Adipocyte (in vitro differentiated cells): ENCODE measurements around the gene GREM2.

Source experiments
- DNase-seq: peaks from one replicate; pipeline ENCODE4 v3.0.0-alpha.2; 2015; ENCODE audit warnings: low read depth
- H3K27me3 ChIP-seq: replicated peaks from 2 replicates; pipeline ENCODE4 v1.7.0; 2013; ENCODE audit warnings: mild to moderate bottlenecking, low read length, moderate library complexity; ENCODE audit not compliant: control insufficient read depth, insufficient read depth
- H3K36me3 ChIP-seq: 2 replicates; pipeline ENCODE4 v1.7.0; 2013; ENCODE audit warnings: low read length, mild to moderate bottlenecking, moderate library complexity; ENCODE audit not compliant: control insufficient read depth, insufficient read depth, severe bottlenecking
- H3K4me1 ChIP-seq: 2 replicates; pipeline ENCODE4 v1.7.0; 2013; ENCODE audit warnings: mild to moderate bottlenecking, low read length, moderate library complexity; ENCODE audit not compliant: control insufficient read depth, insufficient read depth
- H3K4me3 ChIP-seq: 2 replicates; pipeline ENCODE4 v1.7.0; 2013; ENCODE audit warnings: mild to moderate bottlenecking, low read length, moderate library complexity
- H3K9ac ChIP-seq: 2 replicates; pipeline ENCODE4 v1.7.0; 2013; ENCODE audit warnings: mild to moderate bottlenecking, low read length, moderate library complexity
- H3K9me3 ChIP-seq: 2 replicates; pipeline ENCODE4 v1.7.0; 2013; ENCODE audit warnings: mild to moderate bottlenecking, low read length, moderate library complexity; ENCODE audit not compliant: control insufficient read depth

The GREM2 gene

DNA sequence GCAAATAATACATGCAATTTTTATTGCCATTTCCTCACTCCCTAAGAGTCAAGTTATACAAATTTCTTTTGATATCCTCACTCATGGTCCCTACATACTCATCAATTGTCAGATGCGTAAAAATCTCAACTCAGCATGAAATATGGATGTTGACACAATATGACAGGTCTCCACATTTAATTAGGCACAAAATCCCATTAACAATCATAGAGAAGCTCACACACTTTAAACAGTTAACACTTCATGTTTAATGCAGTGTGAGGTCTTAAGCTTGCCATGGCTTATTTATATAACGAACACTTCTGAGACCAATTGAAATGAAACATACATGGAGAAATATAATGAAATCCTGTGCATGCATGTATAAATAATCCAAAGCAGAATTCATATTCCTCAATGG, 58.6 kb downstream of the GREM2 start:
- Histone ChIP-seq H3K27me3 (no peaks in the 10 kb centered on the region), H3K4me3 (no peak overlapping the region), H3K36me3 (no peaks in the 10 kb centered on the region), H3K4me1 (peaks cover 41% of the 10 kb centered on the region), H3K9me3 (peaks cover 2% of the 10 kb centered on the region), H3K9ac (no peak overlapping the region)
- no peak for DNase-seq

DNA sequence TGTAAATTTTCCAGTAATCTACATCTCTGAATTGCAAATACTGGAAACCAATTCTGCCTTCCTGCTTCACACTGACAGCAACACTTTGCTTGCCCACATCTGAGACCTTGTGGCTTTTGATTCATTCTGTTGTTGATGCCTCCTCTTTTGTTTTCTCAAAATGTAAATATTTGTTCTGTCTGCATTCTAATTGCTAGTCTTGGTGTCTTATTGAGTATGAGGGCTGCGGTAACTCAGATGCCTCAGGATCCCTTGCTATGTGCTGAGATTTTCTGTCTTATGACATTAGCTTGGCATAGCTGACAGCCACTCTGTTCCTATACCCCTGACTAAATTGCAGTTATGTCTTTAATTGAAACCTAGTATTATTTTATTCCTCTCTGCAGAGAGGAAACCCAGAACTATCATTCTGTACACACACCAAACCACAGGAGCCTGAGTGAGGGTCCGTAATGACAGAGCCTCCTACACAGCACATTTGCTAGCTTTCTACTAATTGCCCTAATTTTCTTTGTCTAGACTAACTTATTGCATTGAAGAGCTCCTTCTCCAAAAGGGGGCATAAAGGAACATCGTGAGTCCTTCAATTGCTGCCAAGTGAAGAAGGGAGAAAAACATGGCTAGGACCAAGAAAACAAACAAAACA, 72.1 kb downstream of the GREM2 start:
- no peak for DNase-seq
- Histone ChIP-seq H3K9ac (no peak overlapping the region), H3K9me3 (no peaks in the 10 kb centered on the region), H3K4me1 (peaks cover 6% of the 10 kb centered on the region), H3K4me3 (no peak overlapping the region), H3K27me3 (no peaks in the 10 kb centered on the region), H3K36me3 (no peaks in the 10 kb centered on the region)

DNA sequence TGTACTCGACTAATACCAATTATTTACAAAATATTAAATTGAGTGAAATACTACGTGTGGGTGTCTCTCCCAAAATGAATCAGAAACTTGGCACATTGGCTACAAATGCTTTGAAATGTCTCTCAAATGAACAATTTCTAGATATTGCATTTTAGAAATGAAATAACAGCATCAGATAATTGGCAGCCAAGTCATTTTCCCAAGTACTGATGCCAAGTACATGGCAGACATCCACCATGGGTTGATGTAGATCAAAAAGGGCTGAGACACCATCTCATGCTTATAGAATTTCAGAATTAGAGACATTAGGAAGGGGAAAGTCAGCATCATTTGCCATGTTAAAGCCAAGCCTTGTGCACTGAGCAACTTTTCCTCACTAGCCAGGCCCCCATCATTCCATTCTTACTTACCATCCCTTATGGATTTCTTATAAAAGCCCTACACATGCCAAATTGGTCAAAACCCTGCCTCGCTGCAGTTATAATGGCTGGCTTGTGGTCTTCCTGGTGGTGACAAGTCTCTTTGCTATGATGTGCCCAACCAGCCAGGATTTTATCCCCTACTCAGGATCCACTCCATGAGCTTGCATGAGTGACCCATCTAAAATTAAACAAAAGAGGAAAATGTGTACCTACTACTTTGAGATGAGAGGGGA, 73.1 kb downstream of the GREM2 start:
- Histone ChIP-seq H3K4me1 (peaks cover 6% of the 10 kb centered on the region), H3K9me3 (no peaks in the 10 kb centered on the region), H3K4me3 (no peak overlapping the region), H3K9ac (no peak overlapping the region), H3K36me3 (no peaks in the 10 kb centered on the region), H3K27me3 (no peaks in the 10 kb centered on the region)
- DNase-seq = no peak

DNA sequence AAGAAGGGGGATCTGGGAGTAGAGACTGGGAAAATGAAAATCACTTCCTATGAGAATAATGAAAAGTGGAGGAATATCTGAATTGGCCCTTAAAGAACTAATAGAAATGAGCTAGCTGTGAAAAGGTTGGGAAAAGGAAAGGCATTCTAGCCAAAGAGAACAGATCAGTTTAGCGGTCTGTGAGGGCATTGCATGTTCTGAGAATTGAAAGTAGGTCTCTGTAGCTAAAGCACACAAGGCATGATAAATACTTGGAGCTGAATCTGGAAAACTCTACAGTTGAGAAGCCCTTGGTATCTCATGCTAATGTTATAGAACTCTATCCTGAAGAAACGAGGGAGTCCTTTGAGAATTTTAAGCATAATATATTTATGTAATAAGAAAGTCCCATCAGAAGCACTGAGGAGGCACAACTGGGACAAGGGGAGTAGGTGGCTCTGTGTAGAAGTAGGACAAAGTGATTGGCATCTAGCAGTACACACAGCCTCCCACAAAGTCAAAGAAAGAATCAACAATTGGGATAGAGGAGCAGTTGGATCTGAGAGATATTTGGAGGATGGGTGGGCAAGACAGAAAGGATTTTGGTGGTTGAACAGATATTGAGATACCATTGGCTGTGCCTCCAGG, 78.7 kb downstream of the GREM2 start:
- no peaks in the 10 kb centered on the region for H3K27me3 ChIP-seq
- no peaks in the 10 kb centered on the region for H3K36me3 ChIP-seq

DNA sequence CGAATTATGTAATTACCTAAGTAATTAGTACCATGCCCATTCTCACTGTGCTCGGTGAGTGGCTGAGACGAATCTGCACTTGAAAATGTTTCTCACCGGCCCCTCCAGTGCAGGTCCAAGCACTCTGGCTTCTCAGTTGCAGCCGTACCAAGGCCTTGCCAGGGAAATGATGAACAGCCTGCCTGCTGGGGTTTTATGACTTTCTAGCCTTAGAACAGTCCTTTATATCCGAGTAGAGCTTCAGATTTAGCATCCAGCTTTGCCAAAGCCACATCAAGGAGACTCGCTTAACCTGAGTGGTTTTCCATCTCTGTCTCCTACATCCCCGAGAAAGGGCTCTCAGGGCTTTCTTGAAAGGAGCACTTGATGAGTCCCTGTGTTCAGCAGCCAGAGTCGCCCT, 83.4 kb downstream of the GREM2 start:
- Histone ChIP-seq H3K4me1 (peaks cover 6% of the 10 kb centered on the region), H3K4me3 (no peak overlapping the region), H3K9me3 (no peaks in the 10 kb centered on the region), H3K9ac (no peak overlapping the region), H3K36me3 (no peaks in the 10 kb centered on the region), H3K27me3 (no peaks in the 10 kb centered on the region)
- no peak for DNase-seq

More for the DNA sequence above, 78.7 kb downstream of the GREM2 start:
- Histone ChIP-seq H3K9me3 (no peaks in the 10 kb centered on the region), H3K4me3 (no peak overlapping the region), H3K9ac (no peak overlapping the region), H3K4me1 (no peaks in the 10 kb centered on the region)
- DNase-seq = no peak

DNA sequence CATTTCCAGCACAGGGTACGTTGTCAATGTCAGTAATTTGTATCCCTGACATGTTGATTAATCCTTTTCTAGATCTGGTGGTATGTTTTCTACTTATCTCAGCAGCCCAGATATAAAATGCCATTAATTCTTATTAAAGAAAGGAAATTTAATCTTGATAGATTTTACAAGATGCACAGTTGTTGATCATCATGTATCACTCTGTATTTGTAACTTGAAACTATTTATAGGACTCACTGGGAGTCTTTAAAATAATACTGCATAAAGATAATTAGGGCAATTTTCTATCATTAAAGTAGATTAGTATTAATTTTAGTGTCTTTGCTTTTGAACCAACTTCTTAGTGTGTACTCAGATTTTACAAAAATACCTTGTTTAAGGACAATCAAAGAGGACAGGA, 84.9 kb downstream of the GREM2 start:
- H3K4me1 ChIP-seq = peaks cover 11% of the 10 kb centered on the region
- no peak overlapping the region for H3K9ac ChIP-seq
- no peaks in the 10 kb centered on the region for H3K27me3 ChIP-seq
- H3K36me3 ChIP-seq = no peaks in the 10 kb centered on the region
- no peak overlapping the region for H3K4me3 ChIP-seq
- H3K9me3 ChIP-seq = no peaks in the 10 kb centered on the region
- no peak for DNase-seq

DNA sequence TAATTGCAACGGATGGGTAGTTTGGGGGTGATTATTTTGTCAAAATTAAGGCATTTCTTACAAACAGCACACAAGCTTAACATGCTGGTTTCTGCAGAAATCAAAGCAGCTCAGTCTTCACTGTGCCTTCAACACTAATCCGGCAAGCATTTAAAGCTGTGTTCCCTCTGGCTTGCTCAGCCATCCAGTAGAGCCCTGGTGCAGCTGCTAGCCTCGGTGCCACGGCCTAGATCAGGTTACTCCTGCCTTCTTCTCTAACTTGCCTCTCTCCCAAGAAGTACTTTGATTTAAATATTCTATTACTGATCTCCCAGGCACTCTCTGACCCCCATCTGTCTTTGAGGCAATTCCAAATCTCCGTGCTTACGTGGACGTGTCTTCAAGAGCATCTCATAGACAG, 85.6 kb downstream of the GREM2 start:
- Histone ChIP-seq H3K27me3 (no peaks in the 10 kb centered on the region), H3K36me3 (no peaks in the 10 kb centered on the region), H3K9me3 (no peaks in the 10 kb centered on the region), H3K4me3 (no peak overlapping the region), H3K9ac (no peak overlapping the region), H3K4me1 (peaks cover 11% of the 10 kb centered on the region)
- DNase-seq = peak; percentile 56

DNA sequence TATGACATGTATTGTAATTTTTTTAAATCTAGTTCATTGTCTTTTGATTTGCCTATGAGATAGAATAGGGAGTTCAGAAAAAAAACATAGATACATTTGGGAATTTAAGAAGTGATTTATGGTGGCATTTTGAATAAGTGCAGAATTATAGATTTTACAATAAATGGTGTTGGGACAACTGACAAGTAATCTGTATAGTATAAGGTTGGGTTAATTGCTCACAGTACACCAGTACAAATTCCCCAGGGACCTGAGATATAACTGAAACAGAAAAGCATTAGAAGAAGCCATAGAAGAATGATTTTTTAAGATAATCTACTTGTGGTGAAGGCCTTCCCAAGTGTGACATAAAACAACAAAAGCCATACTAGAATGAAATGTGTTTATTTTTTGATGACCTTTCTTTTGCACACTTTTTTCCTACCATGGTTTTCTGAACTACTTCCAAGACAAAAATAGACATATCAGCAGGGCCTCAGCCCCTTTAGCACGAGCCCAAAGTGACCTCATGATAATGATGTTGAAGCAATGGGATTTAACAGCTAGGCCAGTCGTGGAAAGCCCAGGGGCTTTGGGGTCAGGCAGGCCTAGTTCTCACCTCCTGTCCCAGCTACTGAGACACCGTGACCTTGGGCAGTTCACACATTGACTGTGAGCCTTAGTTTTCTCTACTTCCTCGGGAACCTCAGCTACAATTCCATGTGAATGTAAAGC, 87.4 kb downstream of the GREM2 start:
- H3K4me1 ChIP-seq = peaks cover 11% of the 10 kb centered on the region
- H3K9me3 ChIP-seq = no peaks in the 10 kb centered on the region
- no peaks in the 10 kb centered on the region for H3K27me3 ChIP-seq
- H3K36me3 ChIP-seq = no peaks in the 10 kb centered on the region
- H3K4me3 ChIP-seq = no peak overlapping the region
- H3K9ac ChIP-seq = no peak overlapping the region
- no peak for DNase-seq

DNA sequence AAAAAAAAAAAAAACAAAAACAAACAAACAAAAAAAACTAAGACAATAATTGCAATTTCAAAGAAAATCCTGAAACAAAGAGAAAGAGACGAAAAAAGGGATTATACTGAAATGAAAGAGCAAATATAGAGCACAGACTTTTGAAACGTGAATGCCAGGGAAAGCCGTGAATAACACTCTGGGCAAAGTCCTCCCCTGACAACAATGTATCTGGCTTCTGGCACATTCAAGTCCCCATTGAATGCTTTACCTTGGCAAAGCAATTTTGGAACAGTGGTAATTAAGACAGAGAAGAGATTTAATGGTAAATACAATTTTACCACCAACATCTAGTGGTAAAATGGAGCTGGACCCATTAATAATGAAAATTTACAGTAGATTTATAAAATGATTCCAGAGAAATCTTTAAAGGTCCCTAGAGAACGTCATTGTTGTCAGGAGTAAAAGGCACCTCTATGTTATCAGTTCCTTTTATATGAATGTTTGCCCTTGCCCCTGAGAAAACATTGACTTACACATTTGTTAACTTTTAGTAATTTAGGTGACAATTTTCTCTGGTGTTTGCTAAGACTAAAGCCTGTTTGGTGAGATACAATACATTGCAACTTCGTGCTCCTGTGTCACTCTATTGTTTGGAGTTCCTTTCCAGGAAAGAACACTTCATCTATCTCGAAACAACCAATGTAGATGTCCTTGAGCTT, 89.7 kb downstream of the GREM2 start:
- Histone ChIP-seq H3K4me1 (peaks cover 11% of the 10 kb centered on the region), H3K27me3 (no peaks in the 10 kb centered on the region), H3K4me3 (no peak overlapping the region), H3K36me3 (no peaks in the 10 kb centered on the region), H3K9me3 (no peaks in the 10 kb centered on the region), H3K9ac (no peak overlapping the region)
- no peak for DNase-seq

DNA sequence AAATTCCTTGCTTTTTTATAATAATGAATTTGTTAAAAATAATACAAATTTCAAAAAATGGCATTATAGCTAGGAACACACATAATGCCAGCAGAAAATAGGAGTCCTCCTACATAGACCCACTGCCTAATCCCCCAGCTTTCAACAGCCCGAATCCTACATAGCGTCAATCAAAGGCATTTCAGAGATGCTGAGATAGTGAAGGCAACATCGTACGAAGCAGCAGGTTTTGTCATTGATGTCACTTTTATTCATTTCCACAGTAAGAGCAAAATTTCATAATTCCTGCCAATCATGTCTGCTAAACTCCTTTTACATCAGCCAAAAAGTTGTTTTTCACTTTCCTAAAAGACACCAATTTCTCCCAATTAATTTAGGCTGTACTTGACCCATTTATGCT, 94.1 kb downstream of the GREM2 start:
- Histone ChIP-seq H3K4me1 (peaks cover 8% of the 10 kb centered on the region), H3K36me3 (no peaks in the 10 kb centered on the region), H3K27me3 (no peaks in the 10 kb centered on the region), H3K4me3 (no peak overlapping the region), H3K9ac (no peak overlapping the region), H3K9me3 (no peaks in the 10 kb centered on the region)
- DNase-seq = no peak

DNA sequence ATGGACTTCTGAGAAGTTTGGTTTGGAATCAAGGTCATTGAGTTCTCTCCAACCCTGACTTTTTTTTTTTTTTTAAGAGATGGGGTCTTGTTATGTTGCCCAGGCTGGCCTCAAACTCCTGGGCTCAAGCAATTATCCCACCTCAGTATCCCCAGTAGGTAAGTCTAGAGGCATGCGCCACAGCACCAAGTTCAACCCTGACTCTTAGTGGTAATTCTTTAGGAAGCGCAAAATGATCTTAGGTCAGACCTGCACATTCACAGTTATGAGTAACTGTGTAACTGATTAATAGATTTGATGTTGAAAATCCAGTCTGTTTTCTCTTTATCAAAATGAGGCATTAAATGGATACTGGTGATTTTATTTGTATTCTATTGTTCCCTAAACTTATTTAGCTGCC, 95.9 kb downstream of the GREM2 start:
- H3K4me1 ChIP-seq = peaks cover 7% of the 10 kb centered on the region
- H3K9ac ChIP-seq = no peak overlapping the region
- no peaks in the 10 kb centered on the region for H3K27me3 ChIP-seq
- H3K36me3 ChIP-seq = no peaks in the 10 kb centered on the region
- no peak for DNase-seq
- no peak overlapping the region for H3K4me3 ChIP-seq
- no peaks in the 10 kb centered on the region for H3K9me3 ChIP-seq
